IMR-90 (cell line): ENCODE data around the gene EXOC2. TPM values are rescaled to one million over a fixed set of nuclear protein-coding genes. Genes with fewer than 3 reads are reported as not detected.

Experiments used
- ATAC-seq: fragments of 200-7000 bp; cut with Tn5 transposase; 2 replicates; pipeline ENCODE4 v1.9.1; 2020; ENCODE audit warnings: low read depth, mild to moderate bottlenecking, moderate library complexity
- BruUV-seq: library from RNA; stranded (reverse); fragments of 400-500 nt; replicated peaks from 2 replicates; lab custom pipeline; 2021; lab: Mats Ljungman, UMichigan
- CTCF ChIA-PET: fragments of 300-600 bp; formaldehyde crosslinking; extraction: SDS; loops from one replicate; lab custom pipeline; 2021; ENCODE audit warnings: antibody characterized with exemption; lab: Yijun Ruan, JAX
- POLR2A ChIA-PET: fragments of 300-600 bp; sonication (Branson Sonifier 250); formaldehyde crosslinking; loops from one replicate; lab custom pipeline; 2022; ENCODE audit warnings: antibody characterized with exemption; ENCODE audit not compliant: unreplicated experiment; lab: Charles Lee
- DNase-seq: peaks from one replicate; pipeline ENCODE4 v3.0.0; 2013
- H2AFZ ChIP-seq: replicated peaks from 2 replicates; pipeline ENCODE3; 2013; ENCODE audit warnings: low read length, mild to moderate bottlenecking; ENCODE audit not compliant: poor library complexity
- H2AK5ac ChIP-seq: 2 replicates; pipeline ENCODE4 v1.6.1; 2013; ENCODE audit warnings: low read depth, low read length, inconsistent platforms
- H2AK9ac ChIP-seq: replicated peaks from 2 replicates; pipeline ENCODE3; 2013; ENCODE audit warnings: mild to moderate bottlenecking, low read depth, low read length, moderate library complexity; ENCODE audit not compliant: poor library complexity
- H2BK120ac ChIP-seq: 2 replicates; pipeline ENCODE4 v1.6.1; 2013; ENCODE audit warnings: low read depth, low read length, inconsistent platforms
- H2BK15ac ChIP-seq: 3 replicates; pipeline ENCODE4 v1.6.1; 2013; ENCODE audit warnings: low read depth, low read length, inconsistent platforms
- H2BK20ac ChIP-seq: 2 replicates; pipeline ENCODE4 v1.6.1; 2013; ENCODE audit warnings: low read depth, mild to moderate bottlenecking, inconsistent platforms, low read length, moderate library complexity
- H2BK5ac ChIP-seq: 2 replicates; pipeline ENCODE4 v1.6.1; 2013; ENCODE audit warnings: mild to moderate bottlenecking, low read depth, low read length, inconsistent platforms; ENCODE audit not compliant: poor library complexity, severe bottlenecking
- H3K14ac ChIP-seq: replicated peaks from 2 replicates; pipeline ENCODE4 v1.6.1; 2013; ENCODE audit warnings: low read depth, low read length, inconsistent platforms
- H3K18ac ChIP-seq: 2 replicates; pipeline ENCODE4 v1.6.1; 2013; ENCODE audit warnings: low read depth, low read length, control low read depth
- H3K23ac ChIP-seq: 2 replicates; pipeline ENCODE4 v1.6.1; 2013; ENCODE audit warnings: low read depth, low read length, inconsistent platforms
- H3K27ac ChIP-seq: 2 replicates; pipeline ENCODE4 v1.5.1; 2013; ENCODE audit warnings: mild to moderate bottlenecking, control low read depth, low read length; ENCODE audit not compliant: insufficient read depth
- H3K27me3 ChIP-seq: 2 replicates; pipeline ENCODE4 v1.6.1; 2013; ENCODE audit warnings: low read length; ENCODE audit not compliant: control insufficient read depth, insufficient read depth
- H3K36me3 ChIP-seq: 2 replicates; pipeline ENCODE4 v1.6.1; 2013; ENCODE audit warnings: low read length, mixed read lengths; ENCODE audit not compliant: control insufficient read depth, insufficient read depth
- H3K4ac ChIP-seq: 2 replicates; pipeline ENCODE4 v1.6.1; 2013; ENCODE audit warnings: low read depth, low read length, inconsistent platforms
- H3K4me1 ChIP-seq: 2 replicates; pipeline ENCODE4 v1.6.1; 2013; ENCODE audit warnings: low read length, mixed read lengths; ENCODE audit not compliant: control insufficient read depth, insufficient read depth
- H3K4me2 ChIP-seq: 2 replicates; pipeline ENCODE4 v1.6.1; 2013; ENCODE audit warnings: low read depth, mild to moderate bottlenecking, control low read depth, low read length, moderate library complexity
- H3K4me3 ChIP-seq: 2 replicates; pipeline ENCODE4 v1.5.1; 2013; ENCODE audit warnings: low read depth, mild to moderate bottlenecking, control low read depth, low read length, moderate library complexity; ENCODE audit not compliant: insufficient read depth
- H3K56ac ChIP-seq: 2 replicates; pipeline ENCODE4 v1.6.1; 2013; ENCODE audit warnings: low read length, inconsistent platforms; ENCODE audit not compliant: insufficient read depth; ENCODE audit errors: extremely low read depth
- H3K79me1 ChIP-seq, 2 experiments: 2 replicates each; pipeline ENCODE4 v1.6.1; 2013; ENCODE audit warnings: low read length in 2 of 2, inconsistent platforms in 1 of 2, low read depth in 1 of 2
- H3K9ac ChIP-seq: 2 replicates; pipeline ENCODE4 v1.6.1; 2013; ENCODE audit warnings: low read depth, low read length, control low read depth
- H3K9me1 ChIP-seq: 2 replicates; pipeline ENCODE4 v1.6.1; 2013; ENCODE audit warnings: low read length, inconsistent platforms; ENCODE audit not compliant: insufficient read depth
- H3K9me3 ChIP-seq: 2 replicates; pipeline ENCODE4 v1.6.1; 2013; ENCODE audit warnings: low read length; ENCODE audit not compliant: control insufficient read depth, insufficient read depth
- H4K20me1 ChIP-seq: 2 replicates; pipeline ENCODE4 v1.6.1; 2013; ENCODE audit warnings: low read length, inconsistent platforms; ENCODE audit not compliant: insufficient read depth
- H4K5ac ChIP-seq: 2 replicates; pipeline ENCODE4 v1.6.1; 2013; ENCODE audit warnings: mild to moderate bottlenecking, low read depth, low read length, control low read depth
- H4K8ac ChIP-seq, 2 experiments: 2 replicates each; pipeline ENCODE4 v1.6.1; 2013; ENCODE audit warnings: low read depth in 2 of 2, low read length in 2 of 2, control low read depth in 1 of 2, inconsistent platforms in 1 of 2
- H4K91ac ChIP-seq: 2 replicates; pipeline ENCODE4 v1.6.1; 2013; ENCODE audit warnings: low read depth, low read length, inconsistent platforms; ENCODE audit not compliant: insufficient read depth
- CEBPB ChIP-seq: IDR thresholded peaks from 2 replicates; pipeline ENCODE4 v1.6.1; 2012; ENCODE audit warnings: low read depth, low read length, improper control_type of control experiment
- NFE2L2 ChIP-seq: fragments of 150-350 bp; IDR thresholded peaks from 2 replicates; pipeline ENCODE4 v1.6.1; 2016; ENCODE audit warnings: low read depth, mild to moderate bottlenecking, low read length
- WGBS, 2 experiments: methylation state at CpG; one replicate each; pipeline versions ENCODE4 v1.1.5 to v1.1.7; 2013; ENCODE audit warnings: missing lambda C conversion rate in 2 of 2; ENCODE audit not compliant: insufficient read length in 1 of 2; ENCODE audit errors: extremely low coverage in 2 of 2; 5-methylcytosine and 5-hydroxymethylcytosine counted together
- dilution Hi-C: fragments of 300-500 bp; cut with HindIII; formaldehyde crosslinking; loops from one replicate; pipeline ENCODE4 v1.14.3; 2018; ENCODE audit warnings: low sequenced_read_pairs; ENCODE audit not compliant: unreplicated experiment
- in situ Hi-C: fragments of 300-500 bp; cut with MboI; formaldehyde crosslinking; loops from 3 replicates; pipeline ENCODE4 v1.14.3; 2019; ENCODE audit warnings: low sequenced_read_pairs, inconsistent platforms, mixed read lengths
- intact Hi-C: fragments of 100-400 bp; cut with micrococcal nuclease; formaldehyde crosslinking; loops from 2 replicates; pipeline ENCODE4 v1.10.0; 2022
- polyA plus RNA-seq, 3 experiments: library from polyadenylated mRNA; depleted of rRNA; stranded (reverse); fragments of >200 nt; gene quantifications; 2 replicates each; pipeline ENCODE4 v1.2.3, GENCODE V29; 2012; ENCODE audit warnings: low replicate concordance in 1 of 3
- total RNA-seq: library from RNA; depleted of rRNA; stranded (reverse); fragments of >200 nt; gene quantifications from 2 replicates; pipeline ENCODE4 v1.2.3, GENCODE V29; 2012

The EXOC2 gene
- total and polyA plus RNA-seq, 2 of the 4 experiments (the other 2 are of a cell fraction): 13.1 to 37.3 TPM

GRCh38 chr6:563863-564262, 129.1 kb downstream of the EXOC2 start:
- Histone ChIP-seq H3K9me1 (peaks cover 8% of the 10 kb centered on the region; the same call in 1 of the 2 replicates), H3K18ac (no peak overlapping the region), H3K9ac (no peak overlapping the region), H3K4ac (no peak overlapping the region), H2AFZ (no peak overlapping the region), H3K23ac (no peak overlapping the region), H2BK120ac (no peak overlapping the region), H2BK5ac (no peak overlapping the region), H4K91ac (no peak overlapping the region), H2BK15ac (no peak overlapping the region), H4K5ac (no peak overlapping the region), H3K56ac (no peak overlapping the region), H3K27me3 (no peaks in the 10 kb centered on the region), H3K4me2 (no peak overlapping the region), H3K4me1 (no peaks in the 10 kb centered on the region; the same call in 1 of the 2 replicates), H4K8ac (no peak overlapping the region), H2BK20ac (no peak overlapping the region), H3K14ac (no peak overlapping the region), H3K79me1 (no peaks in the 10 kb centered on the region), H3K27ac (no peak overlapping the region), H2AK5ac (no peak overlapping the region), H3K9me3 (no peaks in the 10 kb centered on the region), H3K36me3 (peaks cover 21% of the 10 kb centered on the region), H4K20me1 (no peaks in the 10 kb centered on the region), H3K4me3 (no peak overlapping the region), H2AK9ac (no peak overlapping the region)
- ChIA-PET POLR2A (no interaction called here), CTCF (no interaction called here)
- 83% methylated on average over 9 of the region's 13 CpGs; no CpG with 5 or more reads in 1 of the 2 experiments for WGBS, 2 experiments
- TF ChIP-seq CEBPB (peak; percentile 75), NFE2L2 (no peak)
- dilution Hi-C loops: no loop called here
- ATAC-seq (no peak), DNase-seq (no peak)
- no TSS peak for BruUV-seq
- intact Hi-C loops: no loop called here
- in situ Hi-C loops: no loop called here
